ENCODE results near the gene TOP2B. TPM values are rescaled to one million over a fixed set of nuclear protein-coding genes. Genes with fewer than 3 reads are reported as not detected.

The TOP2B gene
- polyA plus RNA-seq, 1 donor (not counting 4 experiments of a cell fraction or from before 2014, with no cell fraction given), result 71.8 TPM

GRCh38 chr3:25631989-25632388, 32.7 kb downstream of the TOP2B start:
- Histone ChIP-seq H3K79me2 (ENCODE audit: control insufficient read depth, insufficient read depth, low read length) (no peaks in the 10 kb centered on the region), H3K36me3 (ENCODE audit: control insufficient read depth in 2 of 2, extremely low read depth in 1 of 2, insufficient read depth in 2 of 2, low read length in 2 of 2) (peaks cover 0 to 2% of the 10 kb centered on the region in 2 experiments), H3K4me2 (ENCODE audit: control insufficient read depth, extremely low read depth, insufficient read depth, low read depth, low read length) (no peak overlapping the region), H3K9me1 (ENCODE audit: control insufficient read depth, extremely low read depth, insufficient read depth, low read length) (no peaks in the 10 kb centered on the region), H3K9ac (ENCODE audit: control insufficient read depth, extremely low read depth, insufficient read depth, low read length) (no peak overlapping the region), H3K27me3 (ENCODE audit: control insufficient read depth, extremely low read depth, insufficient read depth, low read length) (no peaks in the 10 kb centered on the region), H2AFZ (ENCODE audit: control insufficient read depth, low read length) (no peak overlapping the region), H3K4me1 (ENCODE audit: control insufficient read depth, extremely low read depth, insufficient read depth, low read length) (no peaks in the 10 kb centered on the region), H4K20me1 (ENCODE audit: control insufficient read depth, extremely low read depth, insufficient read depth, low read length) (no peaks in the 10 kb centered on the region), H3K27ac (ENCODE audit: control insufficient read depth, insufficient read depth, low read length) (no peak overlapping the region), H3K4me3 (ENCODE audit: control insufficient read depth in 2 of 3, extremely low read depth in 1 of 3, insufficient read depth in 2 of 3, low read depth in 1 of 3, low read length in 3 of 3) (no peak overlapping the region), H3K9me3 (ENCODE audit: control insufficient read depth, low read depth, low read length) (no peaks in the 10 kb centered on the region)
- dilution Hi-C loops (cut with MboI; ENCODE audit: extremely low pct_ligation_motif_present, low sequenced_read_pairs), result no loop called here
- FAIRE-seq (no peak), DNase-seq (ENCODE audit: low read depth, low spot score) (no peak)
- TF ChIP-seq EZH2 (IDR thresholded peaks at IDR 0.05; ENCODE audit: low read length), result no peak
- TF ChIP-seq CTCF (optimal IDR thresholded peaks at IDR 0.05 in 1 of 3, IDR thresholded peaks at IDR 0.05 in 1 of 3, conservative IDR thresholded peaks at IDR 0.05 in 1 of 3; ENCODE audit: extremely low read depth in 1 of 3, insufficient read depth in 2 of 3, low read length in 3 of 3), result no peak

DNA sequence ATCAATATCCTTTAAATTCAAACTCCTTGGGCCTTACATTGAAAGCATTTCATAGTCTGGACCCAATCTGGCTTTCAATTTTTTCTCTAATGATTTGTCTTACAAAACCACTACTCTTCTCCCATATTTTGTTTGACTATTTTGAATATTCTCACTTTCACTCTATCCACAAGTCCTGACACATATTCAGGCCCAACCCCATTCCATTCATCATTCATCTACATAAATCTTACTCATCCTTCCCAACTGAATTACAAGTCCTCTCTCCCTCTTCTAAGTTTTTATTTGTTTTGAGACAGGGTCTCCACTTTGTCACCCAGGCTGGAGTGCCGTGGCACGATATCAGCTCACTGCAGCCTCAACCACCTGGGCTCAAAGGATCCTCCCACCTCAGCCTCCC, 43.6 kb downstream of the TOP2B start:
- Histone ChIP-seq H2AFZ (ENCODE audit: control insufficient read depth, low read length) (no peak overlapping the region), H3K27ac (ENCODE audit: control insufficient read depth, insufficient read depth, low read length) (peak overlapping the region; percentile 18), H3K4me3 (ENCODE audit: control insufficient read depth in 2 of 3, extremely low read depth in 1 of 3, insufficient read depth in 2 of 3, low read depth in 1 of 3, low read length in 3 of 3) (no peak overlapping the region), H3K9me3 (ENCODE audit: control insufficient read depth, low read depth, low read length) (no peaks in the 10 kb centered on the region), H3K27me3 (ENCODE audit: control insufficient read depth, extremely low read depth, insufficient read depth, low read length) (no peaks in the 10 kb centered on the region), H3K4me2 (ENCODE audit: control insufficient read depth, extremely low read depth, insufficient read depth, low read depth, low read length) (no peak overlapping the region), H3K9ac (ENCODE audit: control insufficient read depth, extremely low read depth, insufficient read depth, low read length) (no peak overlapping the region), H3K9me1 (ENCODE audit: control insufficient read depth, extremely low read depth, insufficient read depth, low read length) (no peaks in the 10 kb centered on the region), H3K4me1 (ENCODE audit: control insufficient read depth, extremely low read depth, insufficient read depth, low read length) (peaks cover 5% of the 10 kb centered on the region), H3K79me2 (ENCODE audit: control insufficient read depth, insufficient read depth, low read length) (no peaks in the 10 kb centered on the region), H3K36me3 (ENCODE audit: control insufficient read depth in 2 of 2, extremely low read depth in 1 of 2, insufficient read depth in 2 of 2, low read length in 2 of 2) (peaks cover 0 to 1% of the 10 kb centered on the region in 2 experiments), H4K20me1 (ENCODE audit: control insufficient read depth, extremely low read depth, insufficient read depth, low read length) (no peaks in the 10 kb centered on the region)
- DNase-seq (ENCODE audit: low read depth, low spot score) (no peak), FAIRE-seq (no peak)
- TF ChIP-seq CTCF (optimal IDR thresholded peaks at IDR 0.05 in 1 of 3, IDR thresholded peaks at IDR 0.05 in 1 of 3, conservative IDR thresholded peaks at IDR 0.05 in 1 of 3; ENCODE audit: extremely low read depth in 1 of 3, insufficient read depth in 2 of 3, low read length in 3 of 3), result no peak
- no peak for TF ChIP-seq EZH2 (IDR thresholded peaks at IDR 0.05; ENCODE audit: low read length)
- dilution Hi-C loops (cut with MboI; ENCODE audit: extremely low pct_ligation_motif_present, low sequenced_read_pairs), result no loop called here
